GM12891 (cell line): ENCODE measurements around the gene GPSM1.

Experiments
- POLR2A ChIP-seq: IDR thresholded peaks from 2 replicates; pipeline ENCODE4 v1.6.1; 2011; ENCODE audit warnings: low read depth, low read length, control low read depth
- POLR2AphosphoS5 ChIP-seq: IDR thresholded peaks from 2 replicates; pipeline ENCODE4 v1.6.1; 2011; ENCODE audit warnings: low read depth, low read length, control low read depth
- SPI1 ChIP-seq: IDR thresholded peaks from 2 replicates; pipeline ENCODE4 v1.6.1; 2011; ENCODE audit warnings: low read depth, low read length, control low read depth
- TAF1 ChIP-seq: IDR thresholded peaks from 2 replicates; pipeline ENCODE4 v1.6.1; 2011; ENCODE audit warnings: low read depth, low read length, control low read depth

GRCh38 chr9:136327304-136327974 lies at the start of gene GPSM1:
- TF ChIP-seq POLR2A (no peak), POLR2AphosphoS5 (no peak), SPI1 (no peak), TAF1 (no peak)
